Neuronal stem cell (in vitro differentiated cells): ENCODE results near the gene LPP.

Source experiments
- DNase-seq: peaks from one replicate; pipeline ENCODE4 v3.0.0-alpha.2; 2013; ENCODE audit warnings: low spot score
- H2AFZ ChIP-seq: one replicate; pipeline ENCODE4 v1.6.1; 2013; ENCODE audit warnings: mild to moderate bottlenecking, low read length, inconsistent platforms
- H2AK5ac ChIP-seq: 2 replicates; pipeline ENCODE4 v1.6.1; 2013; ENCODE audit warnings: low read depth, mild to moderate bottlenecking, inconsistent platforms, low read length, moderate library complexity, mixed read lengths
- H2BK120ac ChIP-seq: 2 replicates; pipeline ENCODE4 v1.6.1; 2013; ENCODE audit warnings: low read depth, mild to moderate bottlenecking, inconsistent platforms, low read length, moderate library complexity, mixed read lengths
- H2BK12ac ChIP-seq: one replicate; pipeline ENCODE4 v1.6.1; 2013; ENCODE audit warnings: low read length, inconsistent platforms
- H2BK15ac ChIP-seq: 2 replicates; pipeline ENCODE4 v1.6.1; 2013; ENCODE audit warnings: mild to moderate bottlenecking, low read length, inconsistent platforms, mixed read lengths
- H2BK5ac ChIP-seq: one replicate; pipeline ENCODE4 v1.6.1; 2013; ENCODE audit warnings: inconsistent platforms, mild to moderate bottlenecking, low read length, moderate library complexity
- H3K14ac ChIP-seq: one replicate; pipeline ENCODE4 v1.6.1; 2013; ENCODE audit warnings: low read length, inconsistent platforms
- H3K18ac ChIP-seq: 2 replicates; pipeline ENCODE4 v1.6.1; 2013; ENCODE audit warnings: low read length, inconsistent platforms
- H3K23ac ChIP-seq: 2 replicates; pipeline ENCODE4 v1.6.1; 2013; ENCODE audit warnings: low read depth, mild to moderate bottlenecking, mixed read lengths, low read length, inconsistent platforms; ENCODE audit not compliant: poor library complexity
- H3K27ac ChIP-seq: replicated peaks from 3 replicates; pipeline ENCODE4 v1.5.1; 2013; ENCODE audit warnings: low read length, inconsistent platforms
- H3K27me3 ChIP-seq, 3 experiments: 2 replicates each; pipeline ENCODE4 v1.6.1; 2013; ENCODE audit warnings: low read length in 3 of 3, mild to moderate bottlenecking in 2 of 3, inconsistent platforms in 1 of 3, low read depth in 1 of 3, mixed read lengths in 1 of 3, moderate library complexity in 1 of 3; ENCODE audit not compliant: control insufficient read depth in 3 of 3, insufficient read depth in 3 of 3
- H3K36me3 ChIP-seq, 2 donors: replicated peaks in 1 of 2; 2 replicates each; pipeline ENCODE4 v1.6.1; 2013; ENCODE audit warnings: low read length in 2 of 2; ENCODE audit not compliant: control insufficient read depth in 2 of 2, insufficient read depth in 2 of 2
- H3K4ac ChIP-seq: 2 replicates; pipeline ENCODE4 v1.6.1; 2013; ENCODE audit warnings: inconsistent platforms, mild to moderate bottlenecking, low read length, moderate library complexity
- H3K4me1 ChIP-seq, 2 donors: 1 replicate in 1 of 2; 2 replicates in 1 of 2; pipeline ENCODE4 v1.6.1; 2013; ENCODE audit warnings: low read length in 2 of 2, low read depth in 1 of 2; ENCODE audit not compliant: control insufficient read depth in 2 of 2, insufficient read depth in 1 of 2
- H3K4me2 ChIP-seq: one replicate; pipeline ENCODE4 v1.6.1; 2013; ENCODE audit warnings: mild to moderate bottlenecking, low read length, inconsistent platforms; ENCODE audit not compliant: insufficient read depth, poor library complexity, severe bottlenecking
- H3K4me3 ChIP-seq, 2 donors: 2 replicates each; pipeline ENCODE4 v1.5.1; 2013; ENCODE audit warnings: low read length in 2 of 2, mild to moderate bottlenecking in 2 of 2, inconsistent platforms in 1 of 2, moderate library complexity in 1 of 2
- H3K79me1 ChIP-seq: one replicate; pipeline ENCODE4 v1.6.1; 2013; ENCODE audit warnings: low read depth, mild to moderate bottlenecking, inconsistent platforms, low read length, moderate library complexity
- H3K9ac ChIP-seq: one replicate; pipeline ENCODE4 v1.6.1; 2013; ENCODE audit warnings: mild to moderate bottlenecking, low read depth, low read length, inconsistent platforms; ENCODE audit not compliant: poor library complexity
- H3K9me3 ChIP-seq, 2 donors: replicated peaks in 1 of 2; 2 replicates each; pipeline versions ENCODE3 to v1.6.1; 2013; ENCODE audit warnings: low read length in 2 of 2, mild to moderate bottlenecking in 2 of 2, inconsistent platforms in 1 of 2, low read depth in 1 of 2, mixed read lengths in 1 of 2, moderate library complexity in 1 of 2; ENCODE audit not compliant: control insufficient read depth in 2 of 2, insufficient read depth in 1 of 2
- H4K8ac ChIP-seq: one replicate; pipeline ENCODE4 v1.6.1; 2013; ENCODE audit warnings: low read depth, mild to moderate bottlenecking, inconsistent platforms, low read length, moderate library complexity
- H4K91ac ChIP-seq: one replicate; pipeline ENCODE4 v1.6.1; 2013; ENCODE audit warnings: low read length, low read depth, mild to moderate bottlenecking, inconsistent platforms; ENCODE audit not compliant: poor library complexity
- WGBS, 2 donors: extraction: QIAGEN DNeasy Blood & Tissue Kit; methylation state at CpG; one replicate each; pipeline ENCODE4 v1.1.7; 2013; ENCODE audit warnings: missing lambda C conversion rate in 2 of 2, mixed read lengths in 1 of 2; ENCODE audit not compliant: insufficient read length in 2 of 2, insufficient replicate concordance in 1 of 2; ENCODE audit errors: extremely low coverage in 2 of 2; 5-methylcytosine and 5-hydroxymethylcytosine counted together

The LPP gene

GRCh38 chr3:188219147-188219546, 65.2 kb downstream of the LPP start:
- Histone ChIP-seq H3K4me3 (no peak overlapping the region), H3K79me1 (peaks cover 2% of the 10 kb centered on the region), H3K27me3 (no peaks in the 10 kb centered on the region), H3K14ac (no peak overlapping the region), H2BK120ac (no peak overlapping the region), H3K18ac (no peak overlapping the region), H2BK5ac (no peak overlapping the region), H3K27ac (no peak overlapping the region), H3K9me3 (peaks cover 0 to 5% of the 10 kb centered on the region in 2 donors), H2BK12ac (no peak overlapping the region), H4K91ac (no peak overlapping the region), H2BK15ac (no peak overlapping the region), H2AK5ac (no peak overlapping the region), H3K9ac (no peak overlapping the region), H3K4me2 (no peak overlapping the region), H3K36me3 (peaks cover 0 to 18% of the 10 kb centered on the region in 2 donors), H3K4ac (no peak overlapping the region), H4K8ac (no peak overlapping the region), H3K4me1 (no peaks in the 10 kb centered on the region), H2AFZ (no peak overlapping the region), H3K23ac (no peak overlapping the region)
- no peak for DNase-seq
- no CpG with 5 or more reads among the region's 5 CpGs for WGBS, 2 donors

DNA sequence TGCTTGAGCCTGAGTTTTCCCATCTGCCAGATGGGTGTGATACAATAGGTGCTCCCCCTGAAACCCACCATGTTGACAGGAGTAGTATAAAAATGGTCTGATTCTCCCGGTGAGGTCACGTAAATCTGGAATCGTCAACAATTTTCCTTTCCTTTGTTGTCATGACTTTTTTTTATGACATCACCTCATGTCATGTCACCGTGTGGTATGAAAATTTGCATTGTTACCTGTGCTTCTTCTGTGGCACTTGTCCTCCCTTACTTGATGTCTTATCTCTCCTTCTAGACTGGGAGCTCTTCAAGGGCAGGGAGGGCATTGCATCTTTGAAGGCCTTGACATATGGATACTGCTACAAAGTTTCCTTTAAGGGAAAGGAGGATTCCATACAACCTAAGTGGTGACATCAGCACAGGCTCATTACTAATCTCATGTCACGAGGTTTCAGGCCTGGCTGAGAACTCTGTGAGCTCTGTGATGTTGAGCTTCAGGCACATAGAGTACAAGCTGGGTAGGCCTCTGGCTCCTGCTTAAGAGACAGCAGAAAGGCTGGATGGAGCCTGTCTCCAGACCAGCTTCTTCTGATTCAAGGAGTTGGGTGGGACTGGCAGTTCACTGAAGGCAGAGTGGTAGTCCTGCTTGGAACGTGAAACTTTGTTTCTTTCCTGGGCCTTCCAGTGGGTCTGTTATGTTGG, 66.3 kb downstream of the LPP start:
- H3K23ac ChIP-seq: no peak overlapping the region
- H2BK12ac ChIP-seq: no peak overlapping the region
- H3K4ac ChIP-seq: no peak overlapping the region
- no peak overlapping the region for H2BK15ac ChIP-seq
- no peak for DNase-seq
- H3K36me3 ChIP-seq: peaks cover 0 to 21% of the 10 kb centered on the region in 2 donors
- H3K4me1 ChIP-seq: no peaks in the 10 kb centered on the region
- no peak overlapping the region for H4K8ac ChIP-seq
- peaks cover 2% of the 10 kb centered on the region for H3K79me1 ChIP-seq
- H2BK120ac ChIP-seq: no peak overlapping the region
- H2AK5ac ChIP-seq: no peak overlapping the region
- no peak overlapping the region for H3K4me3 ChIP-seq
- H3K9me3 ChIP-seq: peaks cover 0 to 5% of the 10 kb centered on the region in 2 donors
- no peak overlapping the region for H2AFZ ChIP-seq
- no peak overlapping the region for H3K18ac ChIP-seq
- no peaks in the 10 kb centered on the region for H3K27me3 ChIP-seq
- no peak overlapping the region for H3K4me2 ChIP-seq
- H4K91ac ChIP-seq: no peak overlapping the region
- WGBS, 2 donors: no CpG with 5 or more reads among the region's 6 CpGs
- no peak overlapping the region for H2BK5ac ChIP-seq
- no peak overlapping the region for H3K27ac ChIP-seq
- H3K9ac ChIP-seq: no peak overlapping the region
- H3K14ac ChIP-seq: no peak overlapping the region

DNA sequence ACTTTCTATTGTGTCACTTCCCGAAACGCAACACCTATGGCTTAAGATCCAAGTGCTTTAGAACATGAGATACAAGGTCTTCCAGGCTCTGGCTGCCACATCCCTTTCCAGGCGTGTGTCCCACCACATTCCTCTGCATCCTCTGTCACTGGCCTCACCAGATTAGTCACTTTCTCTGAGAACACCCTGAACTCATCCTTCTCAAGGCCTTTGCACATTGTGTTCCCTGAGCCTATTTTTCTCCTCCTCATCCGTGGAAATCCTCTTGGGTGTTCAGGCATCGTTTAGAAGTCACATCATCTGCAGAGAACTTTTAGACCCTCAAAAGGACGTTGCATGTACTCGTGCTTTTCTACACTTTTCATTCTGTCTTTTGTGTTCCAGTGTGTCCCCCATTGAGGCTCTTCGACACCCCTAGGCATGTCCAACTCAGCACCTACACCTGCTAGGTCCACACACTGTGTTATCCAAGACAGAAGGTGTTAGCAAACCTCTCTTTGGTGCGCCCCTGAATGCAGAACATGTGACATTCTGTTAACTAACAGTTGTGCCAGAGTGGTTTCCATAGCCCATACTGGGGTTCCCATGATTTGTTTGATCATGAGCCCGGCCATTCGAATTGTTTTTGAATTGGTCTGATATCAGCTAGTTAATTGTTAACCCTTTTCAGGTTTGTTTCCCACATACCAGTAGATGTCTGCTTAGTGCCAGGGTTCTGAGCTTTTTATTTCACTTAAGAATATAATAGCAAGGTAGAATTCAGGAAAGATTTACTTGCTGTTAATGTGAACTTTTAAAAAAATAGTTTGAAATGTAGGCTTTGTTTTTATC, 67.2 kb downstream of the LPP start:
- H3K27me3 ChIP-seq: no peaks in the 10 kb centered on the region
- no peak overlapping the region for H3K14ac ChIP-seq
- H3K18ac ChIP-seq: no peak overlapping the region
- peaks cover 2% of the 10 kb centered on the region for H3K79me1 ChIP-seq
- H2AK5ac ChIP-seq: no peak overlapping the region
- no peak overlapping the region for H3K4ac ChIP-seq
- no peak overlapping the region for H2BK120ac ChIP-seq
- no peak overlapping the region for H2AFZ ChIP-seq
- H3K9ac ChIP-seq: no peak overlapping the region
- no peak overlapping the region for H3K23ac ChIP-seq
- no peak overlapping the region for H3K4me3 ChIP-seq
- no peak overlapping the region for H4K91ac ChIP-seq
- H4K8ac ChIP-seq: no peak overlapping the region
- no peak overlapping the region for H3K4me2 ChIP-seq
- peaks cover 0 to 27% of the 10 kb centered on the region in 2 donors for H3K36me3 ChIP-seq
- no peak overlapping the region for H2BK15ac ChIP-seq
- no peak overlapping the region for H2BK12ac ChIP-seq
- peaks cover 0 to 5% of the 10 kb centered on the region in 2 donors for H3K9me3 ChIP-seq
- DNase-seq: no peak
- H2BK5ac ChIP-seq: no peak overlapping the region
- no peaks in the 10 kb centered on the region for H3K4me1 ChIP-seq
- no CpG with 5 or more reads among the region's 11 CpGs for WGBS, 2 donors
- no peak overlapping the region for H3K27ac ChIP-seq

GRCh38 chr3:188223936-188224335, 70.0 kb downstream of the LPP start:
- Histone ChIP-seq H2BK12ac (no peak overlapping the region), H3K14ac (no peak overlapping the region), H2AFZ (no peak overlapping the region), H3K9me3 (peaks cover 0 to 5% of the 10 kb centered on the region in 2 donors), H3K27me3 (no peaks in the 10 kb centered on the region), H2BK5ac (no peak overlapping the region), H3K4me1 (no peaks in the 10 kb centered on the region), H3K36me3 (peaks cover 2 to 33% of the 10 kb centered on the region in 2 donors), H4K91ac (no peak overlapping the region), H3K4me3 (no peak overlapping the region), H3K79me1 (peaks cover 6% of the 10 kb centered on the region), H2BK120ac (no peak overlapping the region), H2BK15ac (no peak overlapping the region), H2AK5ac (no peak overlapping the region), H3K23ac (no peak overlapping the region), H3K4ac (no peak overlapping the region), H4K8ac (no peak overlapping the region), H3K27ac (no peak overlapping the region), H3K18ac (no peak overlapping the region), H3K4me2 (no peak overlapping the region), H3K9ac (no peak overlapping the region)
- WGBS, 2 donors: no CpG with 5 or more reads among the region's 3 CpGs
- DNase-seq: no peak
